OCI-LY1 (cell line): ENCODE results near the gene CLEC4F.

Experiments used
- H2AFZ ChIP-seq: fragments of 200-600 bp; sonication (generic), shearing (Covaris generic); 2 replicates; pipeline ENCODE4 v1.6.0; 2014; ENCODE audit warnings: antibody characterized with exemption, mild to moderate bottlenecking, low read length
- H3F3A ChIP-seq: fragments of 200-600 bp; sonication (generic), shearing (Covaris generic); 2 replicates; pipeline ENCODE4 v1.6.0; 2014; ENCODE audit warnings: mild to moderate bottlenecking, antibody characterized with exemption, low read length, moderate library complexity; ENCODE audit not compliant: insufficient read depth
- H3K27ac ChIP-seq: fragments of 200-600 bp; sonication (generic); 2 replicates; pipeline ENCODE4 v1.5.1; 2014; ENCODE audit warnings: low read length, mixed run types, mild to moderate bottlenecking, low read depth; ENCODE audit not compliant: poor library complexity, severe bottlenecking
- H3K27me3 ChIP-seq: fragments of 200-600 bp; sonication (generic); 2 replicates; pipeline ENCODE4 v1.6.0; 2014; ENCODE audit warnings: antibody characterized with exemption, mild to moderate bottlenecking, low read length, moderate library complexity; ENCODE audit not compliant: insufficient read depth
- H3K36me3 ChIP-seq: fragments of 200-600 bp; sonication (generic); 2 replicates; pipeline ENCODE4 v1.6.1; 2014; ENCODE audit warnings: mild to moderate bottlenecking, antibody characterized with exemption, low read length, moderate library complexity, mixed read lengths; ENCODE audit not compliant: insufficient read depth
- H3K4me1 ChIP-seq: fragments of 200-600 bp; sonication (generic); 2 replicates; pipeline ENCODE4 v1.5.1; 2014; ENCODE audit warnings: mild to moderate bottlenecking, low read length, moderate library complexity; ENCODE audit not compliant: insufficient read depth, severe bottlenecking
- H3K4me2 ChIP-seq: fragments of 200-600 bp; sonication (generic), shearing (Covaris generic); 2 replicates; pipeline ENCODE4 v1.6.1; 2014; ENCODE audit warnings: low read length
- H3K4me3 ChIP-seq: fragments of 200-600 bp; sonication (generic); 2 replicates; pipeline ENCODE4 v1.5.1; 2014; ENCODE audit warnings: low read length, low read depth, mild to moderate bottlenecking, mixed read lengths; ENCODE audit not compliant: poor library complexity, severe bottlenecking
- H3K79me2 ChIP-seq: fragments of 200-600 bp; shearing (Covaris generic); 2 replicates; pipeline ENCODE4 v1.6.1; 2016; ENCODE audit warnings: mixed run types, low read length, mixed read lengths; ENCODE audit not compliant: insufficient read depth
- H3K9ac ChIP-seq: fragments of 200-600 bp; sonication (generic), shearing (Covaris generic); 2 replicates; pipeline ENCODE4 v1.6.1; 2014; ENCODE audit warnings: mild to moderate bottlenecking, low read length, mixed read lengths
- H3K9me2 ChIP-seq: fragments of 200-600 bp; sonication (generic), shearing (Covaris generic); 2 replicates; pipeline ENCODE4 v1.6.1; 2014; ENCODE audit warnings: low read depth, mild to moderate bottlenecking, low read length, mixed read lengths
- H3K9me3 ChIP-seq: fragments of 200-600 bp; shearing (Covaris generic); 2 replicates; pipeline ENCODE4 v1.6.1; 2014; ENCODE audit warnings: low read length, mixed read lengths
- H4K20me1 ChIP-seq: fragments of 200-600 bp; sonication (generic), shearing (Covaris generic); 2 replicates; pipeline ENCODE4 v1.6.0; 2016; ENCODE audit warnings: mild to moderate bottlenecking, low read length; ENCODE audit not compliant: insufficient read depth
- EZH2 ChIP-seq: fragments of 200-600 bp; sonication (generic), shearing (Covaris generic); IDR thresholded peaks from 2 replicates; pipeline ENCODE4 v1.8.0; 2017; ENCODE audit warnings: borderline replicate concordance, mixed run types, mild to moderate bottlenecking, antibody characterized with exemption, low read length, moderate library complexity, mixed read lengths
- TF ChIP-seq, protein P1 (sequence below): fragments of 200-600 bp; sonication (generic), shearing (Covaris generic); IDR thresholded peaks from 2 replicates; pipeline ENCODE4 v1.5.1; 2017; ENCODE audit warnings: mild to moderate bottlenecking, antibody characterized with exemption, low read length, moderate library complexity, mixed read lengths

CLEC4F gene

GRCh38 chr2:70828914-70829824 lies 8.8 kb upstream of the CLEC4F start:
- Histone ChIP-seq H3K27ac (no peak overlapping the region), H3K9me3 (no peaks in the 10 kb centered on the region), H3K27me3 (0 out of 2 replicates have a peak, but pooled peaks cover 3% of the 10 kb centered on the region), H3F3A (no peaks in the 10 kb centered on the region), H3K4me2 (no peak overlapping the region), H3K79me2 (no peaks in the 10 kb centered on the region), H4K20me1 (no peaks in the 10 kb centered on the region), H3K4me3 (no peak overlapping the region), H2AFZ (no peak overlapping the region), H3K4me1 (no peaks in the 10 kb centered on the region), H3K9me2 (no peaks in the 10 kb centered on the region), H3K9ac (no peak overlapping the region), H3K36me3 (no peaks in the 10 kb centered on the region)
- TF ChIP-seq, protein P1, sequence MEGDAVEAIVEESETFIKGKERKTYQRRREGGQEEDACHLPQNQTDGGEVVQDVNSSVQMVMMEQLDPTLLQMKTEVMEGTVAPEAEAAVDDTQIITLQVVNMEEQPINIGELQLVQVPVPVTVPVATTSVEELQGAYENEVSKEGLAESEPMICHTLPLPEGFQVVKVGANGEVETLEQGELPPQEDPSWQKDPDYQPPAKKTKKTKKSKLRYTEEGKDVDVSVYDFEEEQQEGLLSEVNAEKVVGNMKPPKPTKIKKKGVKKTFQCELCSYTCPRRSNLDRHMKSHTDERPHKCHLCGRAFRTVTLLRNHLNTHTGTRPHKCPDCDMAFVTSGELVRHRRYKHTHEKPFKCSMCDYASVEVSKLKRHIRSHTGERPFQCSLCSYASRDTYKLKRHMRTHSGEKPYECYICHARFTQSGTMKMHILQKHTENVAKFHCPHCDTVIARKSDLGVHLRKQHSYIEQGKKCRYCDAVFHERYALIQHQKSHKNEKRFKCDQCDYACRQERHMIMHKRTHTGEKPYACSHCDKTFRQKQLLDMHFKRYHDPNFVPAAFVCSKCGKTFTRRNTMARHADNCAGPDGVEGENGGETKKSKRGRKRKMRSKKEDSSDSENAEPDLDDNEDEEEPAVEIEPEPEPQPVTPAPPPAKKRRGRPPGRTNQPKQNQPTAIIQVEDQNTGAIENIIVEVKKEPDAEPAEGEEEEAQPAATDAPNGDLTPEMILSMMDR = no peak
- TF ChIP-seq EZH2 = no peak

DNA sequence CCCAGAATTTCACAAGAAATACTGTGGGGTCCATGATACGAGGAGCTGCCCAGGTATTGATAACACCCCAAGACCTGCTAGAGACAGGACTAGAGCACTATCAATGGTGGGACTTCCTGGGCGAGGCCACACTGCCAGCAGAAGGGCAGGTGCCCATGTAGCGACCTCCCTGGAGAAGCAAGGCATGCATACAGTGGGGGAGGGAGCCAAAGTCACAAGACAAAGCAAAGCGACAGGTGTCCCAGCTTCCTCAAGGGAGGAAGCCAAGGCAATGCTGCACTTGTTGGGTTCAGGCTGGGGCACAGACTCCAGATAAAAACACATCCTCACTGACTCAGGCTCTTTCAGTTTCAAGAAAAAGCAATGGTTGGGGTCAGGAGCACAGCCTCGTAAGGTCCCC lies 7.7 kb upstream of the CLEC4F start:
- no peak overlapping the region for H3K4me3 ChIP-seq
- no peak overlapping the region for H3K9ac ChIP-seq
- no peaks in the 10 kb centered on the region for H4K20me1 ChIP-seq
- H3K9me3 ChIP-seq = no peaks in the 10 kb centered on the region
- no peaks in the 10 kb centered on the region for H3K4me1 ChIP-seq
- no peak overlapping the region for H3K27ac ChIP-seq
- H3K4me2 ChIP-seq = no peak overlapping the region
- H3K79me2 ChIP-seq = no peaks in the 10 kb centered on the region
- H3K36me3 ChIP-seq = no peaks in the 10 kb centered on the region
- 0 out of 2 replicates have a peak, but pooled peaks cover 3% of the 10 kb centered on the region for H3K27me3 ChIP-seq
- H3F3A ChIP-seq = no peaks in the 10 kb centered on the region
- no peak overlapping the region for H2AFZ ChIP-seq
- no peaks in the 10 kb centered on the region for H3K9me2 ChIP-seq
- no peak for TF ChIP-seq EZH2
- TF ChIP-seq, protein P1 = no peak

- Histone ChIP-seq H3K4me1 (no peaks in the 10 kb centered on the region), H3K36me3 (no peaks in the 10 kb centered on the region), H3K79me2 (no peaks in the 10 kb centered on the region), H3K9me3 (no peaks in the 10 kb centered on the region), H3K9ac (no peak overlapping the region), H3K4me2 (no peak overlapping the region), H3K9me2 (no peaks in the 10 kb centered on the region), H4K20me1 (no peaks in the 10 kb centered on the region), H3K27me3 (no peaks in the 10 kb centered on the region), H3K27ac (no peak overlapping the region), H3F3A (no peaks in the 10 kb centered on the region), H2AFZ (no peak overlapping the region), H3K4me3 (no peak overlapping the region)
- TF ChIP-seq, protein P1 = no peak
- no peak for TF ChIP-seq EZH2
Measured at GRCh38 chr2:70827388-70827787, 7.0 kb upstream of the CLEC4F start.
